HFFc6 (cell line): ENCODE data around the gene PPAN. TPM values are rescaled to one million over a fixed set of nuclear protein-coding genes. Genes with fewer than 3 reads are reported as not detected.
A peak's percentile ranks its signal among the peaks of the same experiment; 100 is the strongest.

Source experiments
- DNase-seq: peaks from one replicate; pipeline ENCODE4 v3.0.0-alpha.2; 2018
- H3K27ac Mint-ChIP-seq: 2 replicates; pipeline ENCODE4 v1.8.0; 2020; ENCODE audit warnings: mild to moderate bottlenecking, mixed read lengths
- H3K27me3 Mint-ChIP-seq: 2 replicates; pipeline ENCODE4 v1.8.0; 2021; ENCODE audit warnings: mild to moderate bottlenecking, moderate library complexity, mixed read lengths; ENCODE audit not compliant: insufficient read depth
- H3K36me3 Mint-ChIP-seq: 2 replicates; pipeline ENCODE4 v1.8.0; 2021; ENCODE audit warnings: low read depth, mixed read lengths
- H3K4me1 Mint-ChIP-seq: 2 replicates; pipeline ENCODE4 v1.8.0; 2020; ENCODE audit warnings: low read depth, mixed read lengths
- H3K4me3 Mint-ChIP-seq: 2 replicates; pipeline ENCODE4 v1.8.0; 2020; ENCODE audit warnings: mild to moderate bottlenecking, moderate library complexity, mixed read lengths
- H3K9me3 Mint-ChIP-seq: 2 replicates; pipeline ENCODE4 v1.8.0; 2020; ENCODE audit warnings: mild to moderate bottlenecking, mixed read lengths
- total RNA-seq, 6 experiments: library from RNA; stranded (reverse); fragmentation: NEBNext Ultra II Directional; extraction: Animal tissue kit (Norgen Biotek cat#: 25700); gene quantifications; 2 replicates in 1 of 6; 3 replicates in 5 of 6; pipeline ENCODE4 v1.2.3, GENCODE V29; 2021
- TF ChIP-seq, protein P1 (sequence below): fragments of 200-600 bp; sonication (generic); IDR thresholded peaks from 2 replicates; pipeline ENCODE4 v1.5.0; 2021; ENCODE audit warnings: antibody characterized with exemption, mild to moderate bottlenecking

PPAN gene
- total RNA-seq, 6 experiments from 2014 or later, result 36.4 to 42.2 (median 41.0) TPM

- no peak for DNase-seq
- no peaks in the 10 kb centered on the region for H3K27me3 Mint-ChIP-seq
- TF ChIP-seq, protein P1, sequence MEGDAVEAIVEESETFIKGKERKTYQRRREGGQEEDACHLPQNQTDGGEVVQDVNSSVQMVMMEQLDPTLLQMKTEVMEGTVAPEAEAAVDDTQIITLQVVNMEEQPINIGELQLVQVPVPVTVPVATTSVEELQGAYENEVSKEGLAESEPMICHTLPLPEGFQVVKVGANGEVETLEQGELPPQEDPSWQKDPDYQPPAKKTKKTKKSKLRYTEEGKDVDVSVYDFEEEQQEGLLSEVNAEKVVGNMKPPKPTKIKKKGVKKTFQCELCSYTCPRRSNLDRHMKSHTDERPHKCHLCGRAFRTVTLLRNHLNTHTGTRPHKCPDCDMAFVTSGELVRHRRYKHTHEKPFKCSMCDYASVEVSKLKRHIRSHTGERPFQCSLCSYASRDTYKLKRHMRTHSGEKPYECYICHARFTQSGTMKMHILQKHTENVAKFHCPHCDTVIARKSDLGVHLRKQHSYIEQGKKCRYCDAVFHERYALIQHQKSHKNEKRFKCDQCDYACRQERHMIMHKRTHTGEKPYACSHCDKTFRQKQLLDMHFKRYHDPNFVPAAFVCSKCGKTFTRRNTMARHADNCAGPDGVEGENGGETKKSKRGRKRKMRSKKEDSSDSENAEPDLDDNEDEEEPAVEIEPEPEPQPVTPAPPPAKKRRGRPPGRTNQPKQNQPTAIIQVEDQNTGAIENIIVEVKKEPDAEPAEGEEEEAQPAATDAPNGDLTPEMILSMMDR, result no peak
- peaks cover 8% of the 10 kb centered on the region for H3K4me1 Mint-ChIP-seq
- no peaks in the 10 kb centered on the region for H3K9me3 Mint-ChIP-seq
- H3K36me3 Mint-ChIP-seq, result peaks cover 13% of the 10 kb centered on the region
- H3K27ac Mint-ChIP-seq, result no peak overlapping the region
- no peak overlapping the region for H3K4me3 Mint-ChIP-seq
Measured at GRCh38 chr19:10136936-10137335, 30.8 kb downstream of the PPAN start.

- H3K27ac Mint-ChIP-seq, result no peak overlapping the region
- H3K27me3 Mint-ChIP-seq, result no peaks in the 10 kb centered on the region
- DNase-seq, result no peak
- H3K4me1 Mint-ChIP-seq, result peaks cover 1% of the 10 kb centered on the region
- H3K9me3 Mint-ChIP-seq, result no peaks in the 10 kb centered on the region
- TF ChIP-seq, protein P1, result no peak
- no peak overlapping the region for H3K4me3 Mint-ChIP-seq
- H3K36me3 Mint-ChIP-seq, result peaks cover 10% of the 10 kb centered on the region
Measured at GRCh38 chr19:10137751-10138682, 31.9 kb downstream of the PPAN start.

DNA sequence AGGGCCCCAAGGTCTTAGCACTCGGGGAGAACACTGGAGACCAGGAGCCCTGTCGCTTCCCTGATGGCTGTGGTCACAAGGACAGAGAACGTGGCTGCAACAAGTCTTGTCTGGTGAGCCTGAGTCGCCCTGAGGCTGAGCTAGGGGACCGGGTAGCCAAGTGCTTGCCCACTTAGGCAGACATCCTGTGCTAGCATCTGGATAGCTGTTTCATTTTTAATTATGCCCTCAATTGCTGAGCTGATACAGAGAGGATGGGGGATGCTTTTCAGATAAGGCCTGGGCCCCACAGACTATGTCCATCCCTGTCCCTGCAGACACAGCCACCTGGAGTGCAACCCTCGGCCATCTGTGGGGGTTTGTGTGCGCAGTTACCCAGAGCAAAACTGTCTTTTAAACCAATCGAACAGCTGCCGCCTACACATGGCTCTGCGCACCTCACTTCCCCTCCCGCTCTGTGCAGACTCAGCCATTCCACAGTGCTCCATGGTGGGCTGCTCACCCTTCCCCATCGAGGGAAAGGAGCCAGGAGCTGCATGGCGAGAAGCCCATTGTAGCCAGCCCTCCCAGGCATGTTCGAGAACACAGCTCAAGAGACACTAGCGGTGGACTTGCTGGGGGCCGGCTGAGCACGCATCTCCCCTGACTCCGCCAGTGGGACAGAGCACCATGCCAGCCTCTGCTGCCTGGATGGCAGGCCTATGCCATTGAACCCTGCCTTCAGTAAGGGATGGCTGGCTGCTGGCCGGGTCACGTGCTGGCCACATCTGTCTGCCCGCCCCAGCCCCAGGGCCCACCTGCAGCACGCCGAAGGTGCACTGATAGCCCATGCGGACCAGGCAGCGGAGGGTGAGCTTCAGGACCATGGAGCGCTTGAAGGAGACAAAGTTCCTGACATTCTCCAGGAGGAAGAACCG, 33.0 kb downstream of the PPAN start:
- TF ChIP-seq, protein P1, result no peak
- Mint-ChIP-seq H3K27me3 (peaks cover 3% of the 10 kb centered on the region; the same call in 1 of the 2 replicates), H3K36me3 (0 out of 2 replicates have a peak, but pooled peaks cover 7% of the 10 kb centered on the region), H3K4me1 (no peaks in the 10 kb centered on the region), H3K9me3 (no peaks in the 10 kb centered on the region), H3K27ac (peak overlapping the region; percentile 59), H3K4me3 (no peak overlapping the region)
- no peak for DNase-seq

GRCh38 chr19:10139952-10140351, 33.8 kb downstream of the PPAN start:
- Mint-ChIP-seq H3K27me3 (peaks cover 3% of the 10 kb centered on the region; the same call in 1 of the 2 replicates), H3K9me3 (no peaks in the 10 kb centered on the region), H3K4me3 (no peak overlapping the region), H3K27ac (no peak overlapping the region), H3K36me3 (0 out of 2 replicates have a peak, but pooled peaks cover 7% of the 10 kb centered on the region), H3K4me1 (no peaks in the 10 kb centered on the region)
- TF ChIP-seq, protein P1, result no peak
- DNase-seq, result no peak

GRCh38 chr19:10141479-10141878, 35.3 kb downstream of the PPAN start:
- H3K9me3 Mint-ChIP-seq, result no peaks in the 10 kb centered on the region

More at GRCh38 chr19:10141479-10141878, 35.3 kb downstream of the PPAN start:
- no peak overlapping the region for H3K4me3 Mint-ChIP-seq
- H3K36me3 Mint-ChIP-seq, result peaks cover 12% of the 10 kb centered on the region
- DNase-seq, result no peak
- TF ChIP-seq, protein P1, result no peak
- H3K27ac Mint-ChIP-seq, result no peak overlapping the region
- H3K4me1 Mint-ChIP-seq, result no peaks in the 10 kb centered on the region
- peaks cover 3% of the 10 kb centered on the region; the same call in 1 of the 2 replicates for H3K27me3 Mint-ChIP-seq
